Memory B cell (primary cell): ENCODE data around the gene ERVK3-1.

Experiments
- ATAC-seq: fragments of 150-1000 bp; cut with Tn5 transposase; 2 replicates; pipeline ENCODE4 v1.10.0; 2021; ENCODE audit warnings: low read depth, mild to moderate bottlenecking, moderate library complexity
- DNase-seq, 2 donors: peaks; one replicate each; pipeline ENCODE4 v3.0.0; 2022; ENCODE audit warnings: low spot score in 2 of 2
- H3K27ac Mint-ChIP-seq: one replicate; pipeline ENCODE4 v1.8.0; 2022; ENCODE audit warnings: mild to moderate bottlenecking, moderate library complexity, mixed read lengths
- H3K27me3 Mint-ChIP-seq: one replicate; pipeline ENCODE4 v1.8.0; 2022; ENCODE audit warnings: mixed read lengths
- H3K36me3 Mint-ChIP-seq: one replicate; pipeline ENCODE4 v1.8.0; 2022; ENCODE audit warnings: mild to moderate bottlenecking, mixed read lengths
- H3K4me1 Mint-ChIP-seq: one replicate; pipeline ENCODE4 v1.8.0; 2022; ENCODE audit warnings: mixed read lengths
- H3K4me3 Mint-ChIP-seq: one replicate; pipeline ENCODE4 v1.8.0; 2022; ENCODE audit warnings: mild to moderate bottlenecking, moderate library complexity, mixed read lengths
- H3K9me3 Mint-ChIP-seq: one replicate; pipeline ENCODE4 v1.8.0; 2022; ENCODE audit warnings: mixed read lengths

The ERVK3-1 gene

GRCh38 chr19:58317476-58318072, 12.4 kb downstream of the ERVK3-1 start:
- Mint-ChIP-seq H3K4me1 (no peaks in the 10 kb centered on the region), H3K27me3 (no peaks in the 10 kb centered on the region), H3K27ac (no peak overlapping the region), H3K4me3 (no peak overlapping the region), H3K9me3 (no peaks in the 10 kb centered on the region), H3K36me3 (peaks cover 17% of the 10 kb centered on the region)
- no peak for ATAC-seq
- DNase-seq: no peak

GRCh38 chr19:58318297-58318696, 13.1 kb downstream of the ERVK3-1 start:
- Mint-ChIP-seq H3K27ac (no peak overlapping the region), H3K9me3 (no peaks in the 10 kb centered on the region), H3K27me3 (no peaks in the 10 kb centered on the region), H3K36me3 (peaks cover 16% of the 10 kb centered on the region), H3K4me3 (no peak overlapping the region), H3K4me1 (no peaks in the 10 kb centered on the region)
- DNase-seq (no peak), ATAC-seq (no peak)

GRCh38 chr19:58319241-58319640, 14.1 kb downstream of the ERVK3-1 start:
- ATAC-seq (no peak), DNase-seq (no peak)
- no peaks in the 10 kb centered on the region for H3K9me3 Mint-ChIP-seq
- no peak overlapping the region for H3K4me3 Mint-ChIP-seq
- H3K36me3 Mint-ChIP-seq: peaks cover 11% of the 10 kb centered on the region
- no peaks in the 10 kb centered on the region for H3K4me1 Mint-ChIP-seq
- H3K27ac Mint-ChIP-seq: no peak overlapping the region
- no peaks in the 10 kb centered on the region for H3K27me3 Mint-ChIP-seq

GRCh38 chr19:58325311-58326022, 20.3 kb downstream of the ERVK3-1 start:
- Mint-ChIP-seq H3K27me3 (no peaks in the 10 kb centered on the region), H3K9me3 (no peaks in the 10 kb centered on the region), H3K27ac (no peak overlapping the region), H3K4me1 (peaks cover 2% of the 10 kb centered on the region), H3K36me3 (peaks cover 5% of the 10 kb centered on the region), H3K4me3 (no peak overlapping the region)
- ATAC-seq: no peak
- DNase-seq: no peak

GRCh38 chr19:58326501-58326913, 21.3 kb downstream of the ERVK3-1 start:
- Mint-ChIP-seq H3K27ac (no peak overlapping the region), H3K36me3 (peaks cover 5% of the 10 kb centered on the region), H3K27me3 (no peaks in the 10 kb centered on the region), H3K4me3 (no peak overlapping the region), H3K4me1 (peaks cover 2% of the 10 kb centered on the region), H3K9me3 (no peaks in the 10 kb centered on the region)
- DNase-seq (no peak), ATAC-seq (peak; percentile 6)

- H3K4me1 Mint-ChIP-seq: peaks cover 2% of the 10 kb centered on the region
- H3K4me3 Mint-ChIP-seq: no peak within 1 kb of the TSS
- peak; percentile 87 for ATAC-seq
- peak; percentile 76 to 87 for DNase-seq
- H3K36me3 Mint-ChIP-seq: peaks cover 5% of the 10 kb centered on the region
- no peak within 1 kb of the TSS for H3K27ac Mint-ChIP-seq
- no peaks in the 10 kb centered on the region for H3K27me3 Mint-ChIP-seq
- no peaks in the 10 kb centered on the region for H3K9me3 Mint-ChIP-seq
These were observed 21.9 kb downstream of the ERVK3-1 start, which contains the start of gene ZSCAN22 for GRCh38 chr19:58326914-58327726. Gene ZSCAN22, plus strand, starts transcription at chr19:58326994. Its CDS starts 7,809 bp downstream, at chr19:58334803.

GRCh38 chr19:58328999-58329398, 23.8 kb downstream of the ERVK3-1 start:
- Mint-ChIP-seq H3K9me3 (no peaks in the 10 kb centered on the region), H3K4me1 (peaks cover 2% of the 10 kb centered on the region), H3K4me3 (no peak overlapping the region), H3K27ac (no peak overlapping the region), H3K27me3 (no peaks in the 10 kb centered on the region), H3K36me3 (no peaks in the 10 kb centered on the region)
- ATAC-seq: no peak
- no peak for DNase-seq

- ATAC-seq: no peak
- H3K9me3 Mint-ChIP-seq: no peaks in the 10 kb centered on the region
- peaks cover 3% of the 10 kb centered on the region for H3K36me3 Mint-ChIP-seq
- peaks cover 5% of the 10 kb centered on the region for H3K4me1 Mint-ChIP-seq
- no peak for DNase-seq
- no peaks in the 10 kb centered on the region for H3K27me3 Mint-ChIP-seq
- H3K27ac Mint-ChIP-seq: no peak overlapping the region
- H3K4me3 Mint-ChIP-seq: no peak overlapping the region
These were observed 25.3 kb downstream of the ERVK3-1 start for GRCh38 chr19:58330458-58330857.

- DNase-seq: no peak
- Mint-ChIP-seq H3K9me3 (no peaks in the 10 kb centered on the region), H3K27me3 (no peaks in the 10 kb centered on the region), H3K36me3 (peaks cover 7% of the 10 kb centered on the region), H3K4me3 (no peak overlapping the region), H3K4me1 (peaks cover 5% of the 10 kb centered on the region), H3K27ac (no peak overlapping the region)
- ATAC-seq: no peak
These were observed 27.5 kb downstream of the ERVK3-1 start for GRCh38 chr19:58332697-58333096.

GRCh38 chr19:58334691-58335249, 29.6 kb downstream of the ERVK3-1 start:
- Mint-ChIP-seq H3K27me3 (no peaks in the 10 kb centered on the region), H3K36me3 (peaks cover 21% of the 10 kb centered on the region), H3K9me3 (no peaks in the 10 kb centered on the region), H3K27ac (no peak overlapping the region), H3K4me3 (no peak overlapping the region), H3K4me1 (peaks cover 4% of the 10 kb centered on the region)
- no peak for DNase-seq
- no peak for ATAC-seq

GRCh38 chr19:58335630-58336029, 30.5 kb downstream of the ERVK3-1 start:
- Mint-ChIP-seq H3K4me3 (no peak overlapping the region), H3K27ac (no peak overlapping the region), H3K36me3 (peaks cover 26% of the 10 kb centered on the region), H3K9me3 (no peaks in the 10 kb centered on the region), H3K27me3 (no peaks in the 10 kb centered on the region), H3K4me1 (peaks cover 6% of the 10 kb centered on the region)
- ATAC-seq (no peak), DNase-seq (no peak)

GRCh38 chr19:58336216-58336615, 31.0 kb downstream of the ERVK3-1 start:
- H3K9me3 Mint-ChIP-seq: no peaks in the 10 kb centered on the region
- peaks cover 30% of the 10 kb centered on the region for H3K36me3 Mint-ChIP-seq
- no peak overlapping the region for H3K27ac Mint-ChIP-seq

GRCh38 chr19:58336820-58337219, 31.6 kb downstream of the ERVK3-1 start:
- no peaks in the 10 kb centered on the region for H3K9me3 Mint-ChIP-seq
- H3K27ac Mint-ChIP-seq: no peak overlapping the region
- no peak overlapping the region for H3K4me3 Mint-ChIP-seq
- no peak for DNase-seq
- peaks cover 32% of the 10 kb centered on the region for H3K36me3 Mint-ChIP-seq
- no peak for ATAC-seq
- H3K27me3 Mint-ChIP-seq: no peaks in the 10 kb centered on the region
- H3K4me1 Mint-ChIP-seq: peaks cover 6% of the 10 kb centered on the region

More at GRCh38 chr19:58336216-58336615, 31.0 kb downstream of the ERVK3-1 start:
- ATAC-seq: no peak
- no peaks in the 10 kb centered on the region for H3K27me3 Mint-ChIP-seq
- DNase-seq: no peak
- no peak overlapping the region for H3K4me3 Mint-ChIP-seq
- H3K4me1 Mint-ChIP-seq: peaks cover 6% of the 10 kb centered on the region

- no peaks in the 10 kb centered on the region for H3K9me3 Mint-ChIP-seq
- no peaks in the 10 kb centered on the region for H3K27me3 Mint-ChIP-seq
- DNase-seq (no peak), ATAC-seq (no peak)
- H3K36me3 Mint-ChIP-seq: peaks cover 35% of the 10 kb centered on the region
- no peak overlapping the region for H3K27ac Mint-ChIP-seq
- H3K4me3 Mint-ChIP-seq: no peak overlapping the region
- peaks cover 6% of the 10 kb centered on the region for H3K4me1 Mint-ChIP-seq
These were observed 33.2 kb downstream of the ERVK3-1 start for GRCh38 chr19:58338336-58338735.
